Measurements from ENCODE around the gene PLEKHF1. TPM values are rescaled to one million over a fixed set of nuclear protein-coding genes. Genes with fewer than 3 reads are reported as not detected.

Gene PLEKHF1
- total RNA-seq, 1 donor from 2014 or later: 0.49 TPM

Other genes with a start within 250 kb of the PLEKHF1 start
- 15.5 TPM for gene VSTM2B, start 139.5 kb upstream of the PLEKHF1 start, total RNA-seq
- gene POP4, start 59.2 kb upstream of the PLEKHF1 start, total RNA-seq: 38.8 TPM
- 35.9 TPM for gene C19orf12, start 49.8 kb downstream of the PLEKHF1 start, total RNA-seq
- gene CCNE1, start 146.5 kb downstream of the PLEKHF1 start, total RNA-seq: 1.2 TPM

All from temporal lobe (tissue), 1 donor.